DMS114 treated with DMSO at 0.1 percent for 48 hours (cell line): Measurements from ENCODE around the gene KRTAP4-6.
"Not testable (repeated sequence)": the region's sequence is repeated elsewhere in the genome, so short reads cannot be mapped to it uniquely, and the experiment has no call there.

Experiments used
- DNase-seq: peaks from one replicate; lab custom pipeline; 2025; ENCODE audit not compliant: unreplicated experiment; lab: John Stamatoyannopoulos, UW

Gene KRTAP4-6

DNA sequence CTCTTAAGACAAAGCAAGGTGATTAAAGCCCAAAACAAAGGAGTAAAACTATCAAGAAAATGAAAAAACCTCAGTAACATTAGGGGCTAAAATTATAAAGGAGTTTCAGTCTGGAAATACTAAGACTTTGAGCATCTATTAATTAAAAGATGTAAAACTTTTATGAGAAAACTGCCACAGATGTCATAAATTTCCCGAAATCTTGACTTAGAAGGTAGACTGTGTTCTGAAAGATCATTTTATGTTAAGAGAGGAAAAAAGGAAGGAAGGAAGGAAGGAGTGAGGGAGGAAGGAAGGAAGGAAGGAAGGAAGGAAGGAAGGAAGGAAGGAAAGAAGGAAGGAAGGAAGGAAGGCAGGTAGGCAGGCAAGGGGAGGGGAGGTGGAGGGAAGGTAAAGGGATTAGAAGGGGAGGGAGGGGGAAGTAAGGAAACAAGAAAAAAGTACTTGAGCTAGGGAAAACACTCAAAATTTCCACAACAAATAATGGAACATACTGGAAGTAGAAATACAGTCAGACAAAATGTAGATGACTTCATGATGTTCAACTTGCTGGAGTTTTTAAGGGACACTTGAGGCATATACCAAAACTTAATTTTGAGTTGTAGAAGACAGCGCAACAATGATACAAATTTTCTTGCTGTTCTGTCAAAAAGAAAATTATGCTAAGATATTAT, 7.3 kb upstream of the KRTAP4-6 start:
- no peak for DNase-seq

- no peak for DNase-seq
Measured at GRCh38 chr17:41145261-41145660, 4.9 kb upstream of the KRTAP4-6 start.

DNA sequence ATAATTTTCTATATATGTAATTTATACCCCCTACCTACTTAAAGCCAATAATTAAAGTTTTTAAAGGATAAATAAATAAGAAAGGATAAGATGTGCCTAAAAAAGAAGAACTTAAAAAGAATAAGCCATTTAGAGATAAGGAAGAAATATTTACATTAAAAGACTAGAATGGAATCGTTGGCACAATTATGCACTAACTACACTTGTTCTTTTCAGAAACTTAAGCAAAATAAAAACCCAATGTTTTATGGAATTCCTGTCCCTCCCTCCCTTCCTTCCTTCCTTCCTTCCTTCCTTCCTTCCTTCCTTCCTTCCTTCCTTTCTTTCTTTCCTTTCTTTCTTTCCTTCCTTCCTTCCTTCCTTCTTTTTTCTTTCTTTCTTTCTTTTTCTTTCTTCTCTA, 4.5 kb upstream of the KRTAP4-6 start:
- no peak for DNase-seq

DNA sequence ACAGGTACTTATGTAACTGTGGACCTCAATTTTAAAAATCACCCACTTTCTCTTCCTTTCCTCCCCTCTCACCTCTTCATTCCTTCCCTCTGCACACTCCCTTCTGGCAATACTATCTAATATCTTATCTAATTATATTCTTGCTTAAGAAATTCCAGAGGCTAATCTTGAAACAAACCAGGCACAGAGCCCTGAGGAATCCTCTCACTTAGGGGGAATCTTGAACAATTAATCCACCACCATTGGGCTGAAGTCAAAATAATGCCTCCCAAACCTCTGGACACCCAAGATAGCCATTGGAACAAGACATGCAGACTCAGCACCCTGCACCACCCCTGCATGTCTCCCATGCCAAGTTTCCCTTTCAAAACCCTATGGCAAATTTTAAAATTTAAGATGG, 1.0 kb upstream of the KRTAP4-6 start:
- DNase-seq = no peak

DNA sequence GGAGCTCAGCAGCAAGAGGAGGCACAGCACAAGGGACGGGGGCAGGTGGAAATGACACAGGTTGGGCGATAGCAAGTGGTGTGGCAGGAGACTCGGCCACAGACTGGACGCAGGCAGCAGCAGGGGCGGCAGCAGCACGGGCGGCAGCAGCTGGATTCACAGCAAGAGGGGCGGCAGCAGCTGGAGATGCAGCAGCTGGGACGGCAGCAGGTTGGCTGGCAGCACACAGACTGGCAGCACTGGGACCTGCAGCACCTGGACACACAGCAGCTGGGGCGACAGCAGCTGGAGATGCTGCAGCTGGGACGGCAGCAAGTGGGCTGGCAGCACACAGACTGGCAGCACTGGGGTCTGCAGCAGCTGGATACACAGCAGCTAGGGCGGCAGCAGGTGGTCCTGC, 479 bp downstream of the KRTAP4-6 start:
- not testable (repeated sequence) for DNase-seq

GRCh38 chr17:41133880-41134735, 6.2 kb downstream of the KRTAP4-6 start:
- DNase-seq = no peak

GRCh38 chr17:41131979-41132378, 8.4 kb downstream of the KRTAP4-6 start:
- DNase-seq = no peak

GRCh38 chr17:41127371-41127770, 13.0 kb downstream of the KRTAP4-6 start:
- DNase-seq = no peak

GRCh38 chr17:41126412-41126811, 13.9 kb downstream of the KRTAP4-6 start:
- no peak for DNase-seq

DNA sequence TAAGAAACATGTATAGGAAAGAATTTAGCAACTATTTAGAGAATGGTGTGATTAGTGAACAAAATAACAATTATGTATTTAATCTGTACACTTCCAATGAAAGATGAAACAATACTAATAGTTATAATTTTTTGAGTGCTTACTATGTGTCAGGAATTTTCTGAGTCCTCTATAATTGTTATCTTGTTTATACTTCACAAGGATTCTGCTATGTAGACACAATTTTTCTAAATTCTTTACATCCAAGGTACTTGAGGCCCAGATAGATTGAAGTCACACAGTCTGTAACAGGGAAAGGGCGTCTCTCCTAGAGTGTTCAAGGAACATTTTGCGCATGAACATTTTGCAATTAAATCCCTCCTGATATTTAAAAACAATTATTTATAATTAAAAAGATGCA, 15.3 kb downstream of the KRTAP4-6 start:
- no peak for DNase-seq

DNA sequence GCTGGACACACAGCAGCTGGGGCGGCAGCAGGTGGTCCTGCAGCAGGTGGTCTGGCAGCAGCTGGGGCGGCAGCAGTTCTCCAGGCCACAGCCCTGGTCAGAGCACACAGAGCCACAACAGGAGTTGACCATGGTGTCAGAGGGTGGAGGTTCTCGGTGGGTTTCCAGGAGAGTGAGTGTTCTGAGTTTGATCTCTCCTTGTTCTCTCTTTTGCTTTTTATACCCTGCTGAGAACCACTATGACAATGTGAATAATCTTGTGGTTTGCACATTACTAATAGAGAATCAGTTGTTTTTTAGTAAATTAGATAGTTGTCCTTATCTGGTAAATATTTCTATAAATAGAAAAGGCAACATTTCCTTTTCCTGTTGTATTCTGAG, 16.4 kb downstream of the KRTAP4-6 start, which contains the start of gene KRTAP4-12:
Gene KRTAP4-12 (minus strand): TSS at position 192 of the 381 bp plus-strand sequence. CDS start 60 bp downstream, at position 132.
- DNase-seq = not testable (repeated sequence)

DNA sequence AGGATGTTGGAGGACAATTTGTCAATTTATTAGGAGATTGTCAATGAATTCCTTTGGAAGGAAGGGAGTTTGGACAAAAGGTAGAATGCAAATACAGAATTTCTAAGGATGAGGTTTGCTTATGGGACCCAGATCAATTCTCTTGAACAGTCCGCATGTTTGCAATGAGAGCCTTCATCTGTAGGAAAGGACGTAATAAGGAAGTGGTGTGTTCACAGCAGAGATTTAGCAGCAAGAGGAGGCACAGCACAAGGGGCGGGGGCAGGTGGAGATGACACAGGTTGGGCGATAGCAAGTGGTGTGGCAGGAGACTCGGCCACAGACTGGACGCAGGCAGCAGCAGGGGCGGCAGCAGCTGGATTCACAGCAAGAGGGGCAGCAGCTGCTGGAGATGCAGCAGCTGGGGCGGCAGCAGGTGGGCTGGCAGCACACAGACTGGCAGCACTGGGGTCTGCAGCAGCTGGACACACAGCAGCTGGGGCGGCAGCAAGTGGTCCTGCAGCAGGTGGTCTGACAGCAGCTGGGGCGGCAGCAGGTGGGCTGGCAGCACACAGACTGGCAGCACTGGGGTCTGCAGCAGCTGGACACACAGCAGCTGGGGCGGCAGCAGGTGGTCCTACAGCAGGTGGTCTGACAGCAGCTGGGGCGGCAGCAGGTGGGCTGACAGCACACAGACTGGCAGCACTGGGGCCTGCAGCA, 16.9 kb downstream of the KRTAP4-6 start:
- DNase-seq = not testable (repeated sequence)

- no peak for DNase-seq
Measured at GRCh38 chr17:41121742-41122141, 18.6 kb downstream of the KRTAP4-6 start.

- not testable (repeated sequence) for DNase-seq
Measured at GRCh38 chr17:41119696-41120690, 20.4 kb downstream of the KRTAP4-6 start.

DNA sequence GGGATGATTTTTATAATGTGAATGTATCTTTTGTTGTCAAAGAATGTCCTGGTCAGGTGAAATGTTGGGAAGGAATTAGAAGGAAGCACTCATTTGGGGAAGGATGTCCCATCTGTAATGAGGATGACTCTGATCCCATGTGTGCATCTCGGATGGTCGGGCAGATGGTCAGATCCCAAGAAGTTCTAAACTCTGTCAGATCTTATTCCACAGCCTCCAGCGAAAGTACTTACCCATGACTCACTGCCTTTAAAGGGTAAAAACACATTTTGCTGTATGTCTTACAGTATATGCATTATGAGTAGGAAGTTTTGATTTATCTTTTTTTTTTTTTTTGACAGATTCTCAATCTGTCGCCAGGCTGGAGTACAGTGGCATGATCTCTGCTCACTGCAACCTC, 21.6 kb downstream of the KRTAP4-6 start:
- DNase-seq = no peak

DNA sequence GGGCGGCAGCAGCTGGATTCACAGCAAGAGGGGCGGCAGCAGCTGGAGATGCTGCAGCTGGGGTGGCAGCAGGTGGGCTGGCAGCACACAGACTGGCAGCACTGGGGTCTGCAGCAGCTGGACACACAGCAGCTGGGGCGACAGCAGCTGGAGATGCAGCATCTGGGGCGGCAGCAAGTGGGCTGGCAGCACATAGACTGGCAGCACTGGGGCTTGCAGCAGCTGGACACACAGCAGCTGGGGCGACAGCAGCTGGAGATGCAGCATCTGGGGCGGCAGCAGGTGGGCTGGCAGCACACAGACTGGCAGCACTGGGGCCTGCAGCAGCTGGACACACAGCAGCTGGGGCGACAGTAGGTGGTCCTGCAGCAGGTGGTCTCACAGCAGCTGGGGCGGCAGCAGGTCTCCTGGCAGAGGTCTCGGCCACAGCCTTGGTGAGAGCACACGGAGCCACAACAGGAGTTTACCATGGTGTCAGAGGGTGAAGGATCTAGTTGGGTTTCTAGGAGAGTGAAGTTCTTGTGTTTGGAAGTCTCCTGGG, 22.4 kb downstream of the KRTAP4-6 start, which contains the start of gene KRTAP4-11:
Gene KRTAP4-11 (minus strand): TSS at position 528 of the 541 bp plus-strand sequence. CDS start 58 bp downstream, at position 470.
- DNase-seq = not testable (repeated sequence)

GRCh38 chr17:41116297-41116696, 24.0 kb downstream of the KRTAP4-6 start:
- DNase-seq = no peak

DNA sequence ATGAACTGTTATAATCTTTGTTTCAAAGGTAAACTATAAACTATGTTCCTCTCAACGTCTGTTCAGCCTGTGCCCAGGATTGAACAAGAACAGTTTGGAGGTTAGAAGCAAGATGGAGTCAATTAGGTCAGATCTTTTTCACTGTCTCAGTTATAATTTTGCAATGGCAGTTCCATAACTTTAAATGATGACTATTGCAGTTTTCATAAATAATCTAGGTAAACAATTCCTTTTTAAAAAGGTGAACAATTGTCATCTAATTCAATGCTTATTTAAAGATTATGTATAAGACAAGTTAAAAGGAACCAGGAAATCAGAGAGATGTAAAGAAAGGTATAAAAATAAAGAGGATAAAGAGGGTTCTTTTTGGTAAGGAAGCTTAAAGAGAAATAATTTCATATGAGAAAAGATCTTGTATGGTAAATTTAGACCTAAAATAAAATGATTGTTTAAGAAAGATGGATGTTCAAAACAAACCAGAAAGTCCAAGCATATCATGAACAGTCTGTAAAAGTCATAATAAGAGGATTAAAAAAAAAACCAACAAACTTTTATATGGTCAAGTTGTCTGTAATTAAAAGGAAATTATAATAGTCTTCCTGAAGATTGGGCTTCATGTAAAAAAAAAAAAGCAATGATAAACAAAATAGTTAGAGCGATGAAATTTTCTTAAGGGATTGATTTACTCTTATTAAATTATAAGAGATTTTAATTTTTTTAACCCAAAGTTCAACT, 29.0 kb downstream of the KRTAP4-6 start:
- no peak for DNase-seq

DNA sequence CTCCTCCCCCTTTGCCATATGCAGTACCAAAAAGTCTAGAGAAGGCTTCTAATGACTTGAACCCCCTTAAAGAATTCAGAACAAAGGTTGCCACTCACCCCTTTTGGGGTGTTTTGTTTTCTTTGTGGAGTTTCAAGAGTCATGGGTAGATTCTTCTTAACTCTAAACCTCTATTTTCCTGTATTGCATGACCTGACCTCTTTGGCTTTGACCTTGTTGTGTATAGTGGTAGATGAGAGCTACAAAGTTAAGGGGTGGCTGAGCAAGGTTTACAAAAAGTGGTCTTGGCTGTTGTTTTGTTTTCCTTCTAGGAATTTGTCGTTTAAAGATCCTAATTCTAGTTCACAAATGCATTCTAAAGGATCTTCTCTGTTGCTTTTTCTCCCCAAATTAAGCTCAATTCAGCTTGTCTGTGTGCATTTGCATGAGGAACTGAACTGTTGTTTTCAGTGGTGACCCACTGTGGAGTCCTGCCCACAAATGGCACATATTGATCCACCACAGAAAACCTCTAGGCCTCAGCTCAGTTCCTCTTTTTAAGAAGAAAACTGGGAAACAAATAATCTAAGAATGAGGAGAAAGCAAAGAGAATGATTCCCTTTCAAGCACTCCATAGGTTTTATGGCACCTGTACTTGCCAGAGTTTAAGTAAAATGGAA, 31.5 kb downstream of the KRTAP4-6 start:
- DNase-seq = not testable (repeated sequence)
